K562 (cell line): ENCODE measurements around the gene ABCC5. TPM values are rescaled to one million over a fixed set of nuclear protein-coding genes. Genes with fewer than 3 reads are reported as not detected.

ENCODE experiments used
- CBX5 ChIP-seq: IDR thresholded peaks from 2 replicates; pipeline ENCODE4 v1.6.1; 2014; ENCODE audit warnings: low read depth, borderline replicate concordance
- CREB1 ChIP-seq, 2 experiments: sonication (generic) in 1 of 2; formaldehyde crosslinking in 1 of 2; IDR thresholded peaks; 2 replicates each; pipeline versions ENCODE4 v1.6.1 to v1.8.0; 2012 to 2022; ENCODE audit warnings: inconsistent platforms in 1 of 2, mild to moderate bottlenecking in 1 of 2, missing genetic modification reagents in 1 of 2, moderate library complexity in 1 of 2
- DIDO1 ChIP-seq: fragments of 450-650 bp; IDR thresholded peaks from 2 replicates; pipeline ENCODE4 v1.6.1; 2016; ENCODE audit warnings: low read depth, missing biosample characterization, missing genetic modification characterization
- HSF4 ChIP-seq: fragments of 250-450 bp; sonication (Bioruptor Pico); IDR thresholded peaks from 2 replicates; pipeline ENCODE4 v2.1.2; 2022; ENCODE audit warnings: mild to moderate bottlenecking, moderate library complexity, borderline replicate concordance
- ILF3 ChIP-seq: fragments of 450-650 bp; IDR thresholded peaks from 2 replicates; pipeline ENCODE4 v1.6.1; 2018; ENCODE audit warnings: antibody characterized with exemption, mild to moderate bottlenecking, moderate library complexity, borderline replicate concordance
- KAT8 ChIP-seq: fragments of 450-650 bp; IDR thresholded peaks from 2 replicates; pipeline ENCODE4 v1.6.1; 2016; ENCODE audit warnings: low read depth, mild to moderate bottlenecking
- KDM5B ChIP-seq: fragments of 200-600 bp; sonication (generic); IDR thresholded peaks from 2 replicates; pipeline ENCODE4 v1.6.1; 2012; ENCODE audit warnings: low read depth, mild to moderate bottlenecking, moderate library complexity, low read length, control low read depth, inconsistent platforms; ENCODE audit not compliant: insufficient replicate concordance
- NCOA1 ChIP-seq: fragments of 450-650 bp; IDR thresholded peaks from 2 replicates; pipeline ENCODE4 v1.6.1; 2016; ENCODE audit warnings: low read depth
- NFATC3 ChIP-seq: fragments of 450-650 bp; IDR thresholded peaks from 2 replicates; pipeline ENCODE4 v1.6.1; 2017; ENCODE audit warnings: mild to moderate bottlenecking
- SIN3A ChIP-seq, 2 experiments: fragments of 150-350 bp in 1 of 2; IDR thresholded peaks; 2 replicates each; pipeline ENCODE4 v1.6.1; 2011 to 2016; ENCODE audit warnings: borderline replicate concordance in 2 of 2, low read depth in 2 of 2, low read length in 2 of 2, mild to moderate bottlenecking in 2 of 2, moderate library complexity in 2 of 2; ENCODE audit not compliant: control insufficient read depth in 1 of 2
- ZBTB1 ChIP-seq: sonication (generic); formaldehyde crosslinking; IDR thresholded peaks from 2 replicates; pipeline ENCODE4 v1.8.1; 2023; ENCODE audit warnings: missing genetic modification reagents, low read depth, mild to moderate bottlenecking, borderline replicate concordance
- ZFX ChIP-seq: sonication (generic); formaldehyde crosslinking; IDR thresholded peaks from 2 replicates; pipeline ENCODE4 v1.8.0; 2022; ENCODE audit warnings: mild to moderate bottlenecking, missing genetic modification reagents, moderate library complexity
- ZKSCAN8 ChIP-seq: fragments of 200-800 bp; sonication (Bioruptor generic); IDR thresholded peaks from 2 replicates; pipeline ENCODE4 v1.6.1; 2016; ENCODE audit warnings: missing genetic modification characterization, missing compliant biosample characterization
- ZNF124 ChIP-seq: sonication (generic); formaldehyde crosslinking; IDR thresholded peaks from 2 replicates; pipeline ENCODE4 v1.8.1; 2022; ENCODE audit warnings: missing genetic modification reagents
- ZNF584 ChIP-seq: fragments of 200-800 bp; sonication (Bioruptor generic); IDR thresholded peaks from 2 replicates; pipeline ENCODE4 v1.6.1; 2016; ENCODE audit warnings: low read depth, mild to moderate bottlenecking, missing genetic modification characterization, missing compliant biosample characterization
- polyA plus RNA-seq, 8 experiments: library from polyadenylated mRNA; depleted of rRNA in 4 of 8; stranded (reverse) in 5 of 8; unstranded in 3 of 8; fragments of >200 nt; fragmentation: Nextera tagmentation in 2 of 8; fragmentation: Illumina TruSeq in 1 of 8; extraction: Ambion mirVana in 2 of 8; extraction: Trizol in 1 of 8; gene quantifications; 2 replicates each; pipeline versions ENCODE4 v1.2.1 to v1.2.3, GENCODE V29; 2011 to 2014; ENCODE audit warnings: inconsistent platforms in 1 of 8, missing spikeins in 1 of 8
- total RNA-seq, 7 experiments: library from RNA; depleted of rRNA in 6 of 7; stranded (reverse); fragments of >200 nt in 6 of 7; fragmentation: Illumina TruSeq in 2 of 7; extraction: Trizol in 2 of 7; gene quantifications; 2 replicates each; pipeline versions ENCODE4 v1.2.1 to v1.2.3, GENCODE V29; 2011 to 2021; ENCODE audit warnings: low replicate concordance in 1 of 7
- TF ChIP-seq, protein P1 (sequence below): sonication (generic); formaldehyde crosslinking; IDR thresholded peaks from 2 replicates; pipeline ENCODE4 v1.8.1; 2023; ENCODE audit warnings: mild to moderate bottlenecking, missing genetic modification reagents
- TF ChIP-seq, protein P2 (sequence below): fragments of 450-650 bp; IDR thresholded peaks from 2 replicates; pipeline ENCODE4 v1.6.1; 2016; ENCODE audit warnings: missing biosample characterization, missing genetic modification characterization
- TF ChIP-seq, protein P3 (sequence below), 3 experiments: fragments of 200-800 bp in 1 of 3; sonication (Bioruptor generic) in 1 of 3; sonication (generic) in 1 of 3; formaldehyde crosslinking in 1 of 3; IDR thresholded peaks; 2 replicates each; pipeline versions ENCODE4 v1.6.1 to v1.8.0; 2016 to 2022; ENCODE audit warnings: mild to moderate bottlenecking in 2 of 3, missing compliant biosample characterization in 2 of 3, missing genetic modification characterization in 2 of 3, missing genetic modification reagents in 1 of 3
- TF ChIP-seq, protein P4 (sequence below): fragments of 450-650 bp; IDR thresholded peaks from 2 replicates; pipeline ENCODE4 v1.6.1; 2016; ENCODE audit warnings: borderline replicate concordance

ABCC5 gene
- total and polyA plus RNA-seq, 9 of the 15 experiments (the other 6 are each of a cell fraction or from before 2014, with no cell fraction given), result 22.0 to 53.0 (median 41.9) TPM

DNA sequence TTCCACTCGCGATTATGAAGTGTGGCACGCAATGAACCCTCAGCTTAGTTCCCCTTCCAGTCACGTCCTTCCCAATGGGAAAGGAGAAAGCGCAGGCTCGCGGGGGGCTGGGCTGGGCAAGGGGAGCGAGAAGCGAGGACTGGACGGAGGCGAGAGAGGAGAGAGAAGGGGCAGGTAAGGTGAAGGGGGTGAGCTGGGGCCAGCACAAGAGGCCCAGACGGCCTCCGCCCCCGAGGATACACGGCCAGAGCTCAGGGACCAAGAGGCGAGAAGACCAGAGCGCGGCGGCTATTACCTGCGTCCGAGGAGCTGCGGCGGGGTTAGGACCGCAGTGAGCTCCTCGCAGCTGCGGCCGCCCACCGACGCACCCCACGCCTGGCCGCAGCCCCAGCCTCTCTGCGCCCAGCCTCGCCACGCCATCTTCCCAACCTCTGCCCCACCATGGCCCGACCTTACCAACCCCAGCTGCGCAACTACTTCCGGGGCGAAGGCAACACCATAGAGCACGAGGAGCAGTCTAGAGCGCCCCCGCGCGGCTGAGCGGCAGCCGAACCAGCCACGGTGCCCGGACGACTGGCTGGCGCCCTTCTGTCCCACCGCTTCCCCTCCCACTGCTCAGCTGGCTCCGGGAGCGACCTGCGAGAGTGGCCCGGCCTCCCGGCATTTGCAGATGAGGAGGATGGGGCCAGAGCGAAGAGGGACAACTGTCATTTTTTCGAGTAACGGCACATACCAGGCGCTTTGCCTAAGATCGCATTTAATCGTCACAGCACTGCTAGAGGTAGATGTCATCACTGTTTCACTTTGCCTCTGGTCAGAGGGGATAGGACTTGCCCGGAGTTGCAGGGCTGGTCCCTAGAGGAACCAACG is 133.0 kb downstream of the ABCC5 start, which contains the start of gene PARL (continued):
- TF ChIP-seq ZNF584 (CRISPR knock-in tag) (no peak), CREB1 (IDR thresholded peaks at IDR 0.05) (peak; percentile 23; the same call in 1 of the 2 replicates), CREB1 (CRISPR knock-in tag; IDR thresholded peaks at IDR 0.05) (peak; percentile 78), ZKSCAN8 (CRISPR knock-in tag) (no peak), KDM5B (peak; percentile 81), ILF3 (no peak), ZNF124 (no peak), HSF4 (CRISPR knock-in tag) (no peak), KAT8 (no peak), ZBTB1 (CRISPR knock-in tag) (peak; percentile 86), SIN3A (IDR thresholded peaks at IDR 0.05; ENCODE audit: borderline replicate concordance in 2 of 2, control insufficient read depth in 1 of 2, low read depth in 2 of 2, low read length in 2 of 2) (peak; percentile 89 to 92; a peak in 3 of 4 replicates), CBX5 (peak; percentile 48; the same call in 1 of the 2 replicates), NFATC3 (no peak), NCOA1 (peak; percentile 37; the same call in 1 of the 2 replicates), ZFX (CRISPR knock-in tag) (peak; percentile 85), DIDO1 (tag) (peak; percentile 93)
- TF ChIP-seq, protein P1, sequence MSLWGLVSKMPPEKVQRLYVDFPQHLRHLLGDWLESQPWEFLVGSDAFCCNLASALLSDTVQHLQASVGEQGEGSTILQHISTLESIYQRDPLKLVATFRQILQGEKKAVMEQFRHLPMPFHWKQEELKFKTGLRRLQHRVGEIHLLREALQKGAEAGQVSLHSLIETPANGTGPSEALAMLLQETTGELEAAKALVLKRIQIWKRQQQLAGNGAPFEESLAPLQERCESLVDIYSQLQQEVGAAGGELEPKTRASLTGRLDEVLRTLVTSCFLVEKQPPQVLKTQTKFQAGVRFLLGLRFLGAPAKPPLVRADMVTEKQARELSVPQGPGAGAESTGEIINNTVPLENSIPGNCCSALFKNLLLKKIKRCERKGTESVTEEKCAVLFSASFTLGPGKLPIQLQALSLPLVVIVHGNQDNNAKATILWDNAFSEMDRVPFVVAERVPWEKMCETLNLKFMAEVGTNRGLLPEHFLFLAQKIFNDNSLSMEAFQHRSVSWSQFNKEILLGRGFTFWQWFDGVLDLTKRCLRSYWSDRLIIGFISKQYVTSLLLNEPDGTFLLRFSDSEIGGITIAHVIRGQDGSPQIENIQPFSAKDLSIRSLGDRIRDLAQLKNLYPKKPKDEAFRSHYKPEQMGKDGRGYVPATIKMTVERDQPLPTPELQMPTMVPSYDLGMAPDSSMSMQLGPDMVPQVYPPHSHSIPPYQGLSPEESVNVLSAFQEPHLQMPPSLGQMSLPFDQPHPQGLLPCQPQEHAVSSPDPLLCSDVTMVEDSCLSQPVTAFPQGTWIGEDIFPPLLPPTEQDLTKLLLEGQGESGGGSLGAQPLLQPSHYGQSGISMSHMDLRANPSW, result no peak
- TF ChIP-seq, protein P2, sequence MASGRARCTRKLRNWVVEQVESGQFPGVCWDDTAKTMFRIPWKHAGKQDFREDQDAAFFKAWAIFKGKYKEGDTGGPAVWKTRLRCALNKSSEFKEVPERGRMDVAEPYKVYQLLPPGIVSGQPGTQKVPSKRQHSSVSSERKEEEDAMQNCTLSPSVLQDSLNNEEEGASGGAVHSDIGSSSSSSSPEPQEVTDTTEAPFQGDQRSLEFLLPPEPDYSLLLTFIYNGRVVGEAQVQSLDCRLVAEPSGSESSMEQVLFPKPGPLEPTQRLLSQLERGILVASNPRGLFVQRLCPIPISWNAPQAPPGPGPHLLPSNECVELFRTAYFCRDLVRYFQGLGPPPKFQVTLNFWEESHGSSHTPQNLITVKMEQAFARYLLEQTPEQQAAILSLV (tag), result no peak
- TF ChIP-seq, protein P3, sequence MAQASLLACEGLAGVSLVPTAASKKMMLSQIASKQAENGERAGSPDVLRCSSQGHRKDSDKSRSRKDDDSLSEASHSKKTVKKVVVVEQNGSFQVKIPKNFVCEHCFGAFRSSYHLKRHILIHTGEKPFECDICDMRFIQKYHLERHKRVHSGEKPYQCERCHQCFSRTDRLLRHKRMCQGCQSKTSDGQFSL (CRISPR knock-in tag; IDR thresholded peaks at IDR 0.05), result peak; percentile 64; the same call in 1 of the 2 replicates
- TF ChIP-seq, protein P3 (tag; IDR thresholded peaks at IDR 0.05), result no peak
- TF ChIP-seq, protein P4, sequence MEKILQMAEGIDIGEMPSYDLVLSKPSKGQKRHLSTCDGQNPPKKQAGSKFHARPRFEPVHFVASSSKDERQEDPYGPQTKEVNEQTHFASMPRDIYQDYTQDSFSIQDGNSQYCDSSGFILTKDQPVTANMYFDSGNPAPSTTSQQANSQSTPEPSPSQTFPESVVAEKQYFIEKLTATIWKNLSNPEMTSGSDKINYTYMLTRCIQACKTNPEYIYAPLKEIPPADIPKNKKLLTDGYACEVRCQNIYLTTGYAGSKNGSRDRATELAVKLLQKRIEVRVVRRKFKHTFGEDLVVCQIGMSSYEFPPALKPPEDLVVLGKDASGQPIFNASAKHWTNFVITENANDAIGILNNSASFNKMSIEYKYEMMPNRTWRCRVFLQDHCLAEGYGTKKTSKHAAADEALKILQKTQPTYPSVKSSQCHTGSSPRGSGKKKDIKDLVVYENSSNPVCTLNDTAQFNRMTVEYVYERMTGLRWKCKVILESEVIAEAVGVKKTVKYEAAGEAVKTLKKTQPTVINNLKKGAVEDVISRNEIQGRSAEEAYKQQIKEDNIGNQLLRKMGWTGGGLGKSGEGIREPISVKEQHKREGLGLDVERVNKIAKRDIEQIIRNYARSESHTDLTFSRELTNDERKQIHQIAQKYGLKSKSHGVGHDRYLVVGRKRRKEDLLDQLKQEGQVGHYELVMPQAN, result peak; percentile 85; the same call in 1 of the 2 replicates
